Astrocyte (in vitro differentiated cells and primary cell): ENCODE measurements around the gene ABL2. TPM values are rescaled to one million over a fixed set of nuclear protein-coding genes. Genes with fewer than 3 reads are reported as not detected.
A peak's percentile ranks its signal among the peaks of the same experiment; 100 is the strongest.
"Not testable (repeated sequence)": the region's sequence is repeated elsewhere in the genome, so short reads cannot be mapped to it uniquely, and the experiment has no call there.

ENCODE experiments used
- DNase-seq: peaks from one replicate; pipeline ENCODE4 v3.0.0-alpha.2; 2010; ENCODE audit warnings: low read depth
- FAIRE-seq: peaks from 2 replicates; lab custom pipeline; 2011; peaks lifted over from hg19 to GRCh38; lab: Jason Lieb, UNC
- H2AFZ ChIP-seq: 2 replicates; pipeline ENCODE4 v1.6.0; 2012; ENCODE audit warnings: low read depth, low read length, inconsistent platforms
- H3K27ac ChIP-seq: 2 replicates; pipeline ENCODE4 v1.5.1; 2011; ENCODE audit warnings: low read depth, low read length, inconsistent platforms
- H3K27me3 ChIP-seq: 2 replicates; pipeline ENCODE4 v1.6.0; 2011; ENCODE audit warnings: low read length, inconsistent platforms; ENCODE audit not compliant: insufficient read depth
- H3K36me3 ChIP-seq: 2 replicates; pipeline ENCODE4 v1.5.1; 2011; ENCODE audit warnings: low read length, inconsistent platforms; ENCODE audit not compliant: insufficient read depth
- H3K4me1 ChIP-seq: 2 replicates; pipeline ENCODE4 v1.5.1; 2011; ENCODE audit warnings: low read length, inconsistent platforms; ENCODE audit not compliant: insufficient read depth
- H3K4me2 ChIP-seq: 2 replicates; pipeline ENCODE4 v1.6.0; 2012; ENCODE audit warnings: low read length, inconsistent platforms
- H3K4me3 ChIP-seq: 2 replicates; pipeline ENCODE4 v1.5.1; 2011; ENCODE audit warnings: low read depth, mild to moderate bottlenecking, low read length, inconsistent platforms; ENCODE audit not compliant: insufficient read depth
- H3K79me2 ChIP-seq: 2 replicates; pipeline ENCODE4 v1.6.0; 2012; ENCODE audit warnings: mild to moderate bottlenecking, low read length, inconsistent platforms; ENCODE audit not compliant: insufficient read depth
- H3K9ac ChIP-seq: 2 replicates; pipeline ENCODE4 v1.6.0; 2012; ENCODE audit warnings: mild to moderate bottlenecking, low read length, inconsistent platforms
- H3K9me3 ChIP-seq: 2 replicates; pipeline ENCODE4 v1.5.1; 2012; ENCODE audit warnings: low read depth, mild to moderate bottlenecking, low read length, inconsistent platforms; ENCODE audit not compliant: insufficient read depth
- H4K20me1 ChIP-seq: 2 replicates; pipeline ENCODE4 v1.6.0; 2012; ENCODE audit warnings: low read length, inconsistent platforms; ENCODE audit not compliant: insufficient read depth
- H3K27ac Mint-ChIP-seq: one replicate; pipeline ENCODE4 v1.8.0; 2021; ENCODE audit warnings: mild to moderate bottlenecking, mixed read lengths; ENCODE audit not compliant: unreplicated experiment
- H3K27me3 Mint-ChIP-seq: one replicate; pipeline ENCODE4 v1.8.0; 2021; ENCODE audit warnings: low read depth, mixed read lengths; ENCODE audit not compliant: unreplicated experiment
- H3K36me3 Mint-ChIP-seq: one replicate; pipeline ENCODE4 v1.8.0; 2021; ENCODE audit warnings: low read depth, mixed read lengths; ENCODE audit not compliant: unreplicated experiment
- H3K4me1 Mint-ChIP-seq: one replicate; pipeline ENCODE4 v1.8.0; 2021; ENCODE audit warnings: low read depth, mixed read lengths; ENCODE audit not compliant: unreplicated experiment
- H3K4me3 Mint-ChIP-seq: one replicate; pipeline ENCODE4 v1.8.0; 2021; ENCODE audit warnings: mild to moderate bottlenecking, moderate library complexity, mixed read lengths; ENCODE audit not compliant: unreplicated experiment
- H3K9me3 Mint-ChIP-seq: one replicate; pipeline ENCODE4 v1.8.0; 2021; ENCODE audit warnings: mild to moderate bottlenecking, mixed read lengths; ENCODE audit not compliant: unreplicated experiment
- EZH2 ChIP-seq: IDR thresholded peaks from 2 replicates; pipeline ENCODE4 v1.6.1; 2012; ENCODE audit warnings: mild to moderate bottlenecking, low read length, inconsistent platforms; ENCODE audit not compliant: insufficient read depth
- total RNA-seq: library from RNA; stranded (reverse); gene quantifications from 2 replicates; pipeline ENCODE4 v1.2.1, GENCODE V29; 2021
- TF ChIP-seq, protein P1 (sequence below): IDR thresholded peaks from 2 replicates; pipeline ENCODE4 v1.5.1; 2011; ENCODE audit warnings: low read depth, mild to moderate bottlenecking, inconsistent platforms, low read length, moderate library complexity; ENCODE audit not compliant: insufficient read depth

The ABL2 gene
- total RNA-seq, 1 donor from 2014 or later: 110 TPM

GRCh38 chr1:179142889-179143299, 86.6 kb downstream of the ABL2 start:
- H3K9ac ChIP-seq: peak overlapping the region; percentile 95
- Mint-ChIP-seq H3K27ac (peak overlapping the region; percentile 98), H3K4me3 (peak overlapping the region; percentile 92), H3K4me1 (peaks cover 26% of the 10 kb centered on the region), H3K27me3 (no peaks in the 10 kb centered on the region), H3K36me3 (peaks cover 14% of the 10 kb centered on the region), H3K9me3 (no peaks in the 10 kb centered on the region)
- DNase-seq: peak; percentile 99
- peak overlapping the region; percentile 98 for H3K27ac ChIP-seq
- no peaks in the 10 kb centered on the region for H3K27me3 ChIP-seq
- peaks cover 19% of the 10 kb centered on the region for H3K4me1 ChIP-seq
- H4K20me1 ChIP-seq: peaks cover 37% of the 10 kb centered on the region
- peak overlapping the region; percentile 88 for H3K4me3 ChIP-seq
- peaks cover 81% of the 10 kb centered on the region for H3K79me2 ChIP-seq
- peaks cover 8% of the 10 kb centered on the region for H3K36me3 ChIP-seq
- H3K4me2 ChIP-seq: peak overlapping the region; percentile 90
- no peak for TF ChIP-seq EZH2
- TF ChIP-seq, protein P1, sequence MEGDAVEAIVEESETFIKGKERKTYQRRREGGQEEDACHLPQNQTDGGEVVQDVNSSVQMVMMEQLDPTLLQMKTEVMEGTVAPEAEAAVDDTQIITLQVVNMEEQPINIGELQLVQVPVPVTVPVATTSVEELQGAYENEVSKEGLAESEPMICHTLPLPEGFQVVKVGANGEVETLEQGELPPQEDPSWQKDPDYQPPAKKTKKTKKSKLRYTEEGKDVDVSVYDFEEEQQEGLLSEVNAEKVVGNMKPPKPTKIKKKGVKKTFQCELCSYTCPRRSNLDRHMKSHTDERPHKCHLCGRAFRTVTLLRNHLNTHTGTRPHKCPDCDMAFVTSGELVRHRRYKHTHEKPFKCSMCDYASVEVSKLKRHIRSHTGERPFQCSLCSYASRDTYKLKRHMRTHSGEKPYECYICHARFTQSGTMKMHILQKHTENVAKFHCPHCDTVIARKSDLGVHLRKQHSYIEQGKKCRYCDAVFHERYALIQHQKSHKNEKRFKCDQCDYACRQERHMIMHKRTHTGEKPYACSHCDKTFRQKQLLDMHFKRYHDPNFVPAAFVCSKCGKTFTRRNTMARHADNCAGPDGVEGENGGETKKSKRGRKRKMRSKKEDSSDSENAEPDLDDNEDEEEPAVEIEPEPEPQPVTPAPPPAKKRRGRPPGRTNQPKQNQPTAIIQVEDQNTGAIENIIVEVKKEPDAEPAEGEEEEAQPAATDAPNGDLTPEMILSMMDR: no peak
- no peaks in the 10 kb centered on the region for H3K9me3 ChIP-seq
- no peak overlapping the region for H2AFZ ChIP-seq
- FAIRE-seq: peak; percentile 96

- H3K27ac ChIP-seq: peak overlapping the region; percentile 98
- peak; percentile 9 for FAIRE-seq
Measured at GRCh38 chr1:179141592-179142251, 87.8 kb downstream of the ABL2 start.

DNA sequence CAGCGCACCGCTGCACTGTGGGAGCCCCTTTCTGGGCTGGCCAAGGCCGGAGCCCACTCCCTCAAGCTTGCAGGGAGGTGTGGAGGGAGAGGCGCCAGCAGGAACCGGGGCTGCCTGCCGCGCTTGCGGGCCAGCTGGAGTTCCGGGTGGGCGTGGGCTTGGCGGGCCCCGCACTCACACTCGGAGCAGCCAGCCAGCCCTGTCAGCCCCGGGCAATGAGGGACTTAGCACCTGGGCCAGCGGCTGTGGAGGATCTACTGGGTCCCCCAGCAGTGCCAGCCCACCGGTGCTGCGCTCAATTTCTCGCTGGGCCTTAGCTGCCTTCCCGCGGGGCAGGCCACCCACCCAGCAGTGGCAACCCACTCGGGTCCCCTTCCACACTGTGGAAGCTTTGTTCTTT, 90.7 kb downstream of the ABL2 start:
- Mint-ChIP-seq H3K4me3 (peak overlapping the region; percentile 50), H3K36me3 (peaks cover 16% of the 10 kb centered on the region), H3K4me1 (peaks cover 24% of the 10 kb centered on the region)
- not testable (repeated sequence) for H3K27me3 Mint-ChIP-seq, H3K9ac ChIP-seq, FAIRE-seq, H3K9me3 Mint-ChIP-seq, H3K27me3 ChIP-seq, H3K9me3 ChIP-seq, H3K4me3 ChIP-seq, DNase-seq, H2AFZ ChIP-seq, H3K27ac Mint-ChIP-seq, H3K27ac ChIP-seq
- H3K79me2 ChIP-seq: peaks cover 77% of the 10 kb centered on the region
- peak overlapping the region; percentile 62 for H3K4me2 ChIP-seq
- peaks cover 10% of the 10 kb centered on the region for H3K4me1 ChIP-seq
- peaks cover 12% of the 10 kb centered on the region for H3K36me3 ChIP-seq
- peaks cover 55% of the 10 kb centered on the region for H4K20me1 ChIP-seq

More at GRCh38 chr1:179141592-179142251, 87.8 kb downstream of the ABL2 start:
- H3K79me2 ChIP-seq: peaks cover 84% of the 10 kb centered on the region
- Mint-ChIP-seq H3K4me1 (peaks cover 31% of the 10 kb centered on the region), H3K4me3 (peak overlapping the region; percentile 92), H3K36me3 (peaks cover 14% of the 10 kb centered on the region), H3K9me3 (no peaks in the 10 kb centered on the region), H3K27me3 (no peaks in the 10 kb centered on the region), H3K27ac (peak overlapping the region; percentile 98)
- TF ChIP-seq, protein P1: no peak
- TF ChIP-seq EZH2: no peak
- peak overlapping the region; percentile 90 for H3K4me2 ChIP-seq
- H3K4me3 ChIP-seq: peak overlapping the region; percentile 88
- H3K27me3 ChIP-seq: no peaks in the 10 kb centered on the region
- no peaks in the 10 kb centered on the region for H3K9me3 ChIP-seq
- peaks cover 8% of the 10 kb centered on the region for H3K36me3 ChIP-seq
- peaks cover 17% of the 10 kb centered on the region for H3K4me1 ChIP-seq
- peak overlapping the region; percentile 95 for H3K9ac ChIP-seq
- peaks cover 49% of the 10 kb centered on the region for H4K20me1 ChIP-seq
- no peak overlapping the region for H2AFZ ChIP-seq
- DNase-seq: peak; percentile 85
